ENCODE results near the gene SPDYE6.
"Not testable (repeated sequence)": the region's sequence is repeated elsewhere in the genome, so short reads cannot be mapped to it uniquely, and the experiment has no call there.

DNA sequence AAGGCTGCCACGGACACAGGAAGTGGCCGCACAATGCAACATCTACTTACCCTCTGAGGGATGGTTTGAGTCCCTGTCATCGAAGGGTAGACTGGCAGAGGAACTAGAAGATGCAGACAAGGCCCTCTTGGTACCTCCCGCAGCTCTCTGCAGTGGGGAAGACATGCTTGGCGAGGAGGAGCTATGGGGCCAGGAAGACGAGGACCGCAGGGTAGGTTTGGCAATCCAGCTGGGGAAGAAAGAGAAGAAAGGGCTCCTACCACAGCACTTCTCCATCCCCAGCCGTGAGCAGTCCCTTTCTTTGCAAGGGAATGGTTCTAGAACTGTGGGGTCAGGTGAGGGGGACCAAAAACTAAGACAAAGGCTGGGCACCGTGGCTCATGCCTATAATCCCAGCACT, 26.9 kb downstream of the SPDYE6 start:
- not testable (repeated sequence) for TF ChIP-seq CTCF (conservative IDR thresholded peaks at IDR 0.05); ZFX (IDR thresholded peaks at IDR 0.05)
